HepG2 (cell line): ENCODE measurements around the gene INPP5K. TPM values are rescaled to one million over a fixed set of nuclear protein-coding genes. Genes with fewer than 3 reads are reported as not detected.

ENCODE experiments used
- ATF2 ChIP-seq: sonication (generic); formaldehyde crosslinking; IDR thresholded peaks from 2 replicates; pipeline ENCODE4 v1.4.0; 2020; ENCODE audit warnings: missing genetic modification reagents
- BCL3 ChIP-seq: sonication (generic); formaldehyde crosslinking; IDR thresholded peaks from 2 replicates; pipeline ENCODE4 v1.5.1; 2020; ENCODE audit warnings: mild to moderate bottlenecking, missing genetic modification reagents, moderate library complexity
- CBFB ChIP-seq: sonication (generic); formaldehyde crosslinking; IDR thresholded peaks from 2 replicates; pipeline ENCODE4 v1.4.0; 2020; ENCODE audit warnings: missing genetic modification reagents
- CCDC6 ChIP-seq: sonication (generic); formaldehyde crosslinking; IDR thresholded peaks from 2 replicates; pipeline ENCODE4 v1.8.1; 2022; ENCODE audit warnings: mild to moderate bottlenecking, missing genetic modification reagents, moderate library complexity
- ELF1 ChIP-seq: sonication (generic); formaldehyde crosslinking; IDR thresholded peaks from 2 replicates; pipeline ENCODE4 v1.4.0; 2020; ENCODE audit warnings: missing genetic modification reagents
- IRX3 ChIP-seq: sonication (generic); formaldehyde crosslinking; IDR thresholded peaks from 2 replicates; pipeline ENCODE4 v1.8.1; 2023; ENCODE audit warnings: mild to moderate bottlenecking, low read depth, missing genetic modification reagents, borderline replicate concordance
- ISX ChIP-seq: sonication (generic); formaldehyde crosslinking; conservative IDR thresholded peaks from 2 replicates; pipeline ENCODE4 v1.5.0; 2020; ENCODE audit warnings: missing genetic modification reagents
- MZF1 ChIP-seq: sonication (generic); formaldehyde crosslinking; IDR thresholded peaks from 2 replicates; pipeline ENCODE4 v1.8.1; 2023; ENCODE audit warnings: mild to moderate bottlenecking, missing genetic modification reagents, borderline replicate concordance
- NPAS2 ChIP-seq: sonication (generic); formaldehyde crosslinking; IDR thresholded peaks from 2 replicates; pipeline ENCODE4 v1.8.0; 2022; ENCODE audit warnings: mild to moderate bottlenecking, missing genetic modification reagents, borderline replicate concordance
- PAF1 ChIP-seq: IDR thresholded peaks from 2 replicates; pipeline ENCODE4 v1.6.1; 2016; ENCODE audit warnings: missing genetic modification reagents, missing compliant biosample characterization
- REPIN1 ChIP-seq: sonication (generic); formaldehyde crosslinking; IDR thresholded peaks from 2 replicates; pipeline ENCODE4 v1.8.0; 2022; ENCODE audit warnings: missing genetic modification reagents, low read depth, mild to moderate bottlenecking, borderline replicate concordance
- RORA ChIP-seq: sonication (generic); formaldehyde crosslinking; IDR thresholded peaks from 2 replicates; pipeline ENCODE4 v1.5.0; 2020; ENCODE audit warnings: mild to moderate bottlenecking, missing genetic modification reagents, moderate library complexity
- SATB2 ChIP-seq: sonication (generic); formaldehyde crosslinking; IDR thresholded peaks from 2 replicates; pipeline ENCODE4 v1.5.0; 2020; ENCODE audit warnings: missing genetic modification reagents
- SOX5 ChIP-seq: IDR thresholded peaks from 2 replicates; pipeline ENCODE4 v1.6.1; 2016; ENCODE audit warnings: borderline replicate concordance
- STAG1 ChIP-seq: sonication (generic); formaldehyde crosslinking; IDR thresholded peaks from 2 replicates; pipeline ENCODE4 v1.4.0; 2020; ENCODE audit warnings: missing genetic modification reagents
- TAF1 ChIP-seq: sonication (generic); formaldehyde crosslinking; IDR thresholded peaks from 2 replicates; pipeline ENCODE4 v1.4.0; 2020; ENCODE audit warnings: missing genetic modification reagents
- TEAD2 ChIP-seq: sonication (generic); formaldehyde crosslinking; IDR thresholded peaks from 2 replicates; pipeline ENCODE4 v1.9.0; 2021; ENCODE audit warnings: missing genetic modification reagents
- ZFP36L2 ChIP-seq: sonication (generic); formaldehyde crosslinking; IDR thresholded peaks from 2 replicates; pipeline ENCODE4 v1.4.0; 2020; ENCODE audit warnings: missing genetic modification reagents
- ZNF20 ChIP-seq: sonication (generic); formaldehyde crosslinking; IDR thresholded peaks from 2 replicates; pipeline ENCODE4 v1.4.0; 2020; ENCODE audit warnings: mild to moderate bottlenecking, moderate library complexity, missing genetic modification reagents
- ZNF569 ChIP-seq: sonication (generic); formaldehyde crosslinking; IDR thresholded peaks from 2 replicates; pipeline ENCODE4 v1.5.0; 2020; ENCODE audit warnings: mild to moderate bottlenecking, missing genetic modification reagents, moderate library complexity, borderline replicate concordance
- ZNF598 ChIP-seq: sonication (generic); formaldehyde crosslinking; IDR thresholded peaks from 2 replicates; pipeline ENCODE4 v1.5.1; 2020; ENCODE audit warnings: mild to moderate bottlenecking, missing genetic modification reagents, borderline replicate concordance
- ZNF619 ChIP-seq: sonication (generic); formaldehyde crosslinking; IDR thresholded peaks from 2 replicates; pipeline ENCODE4 v1.4.0; 2020; ENCODE audit warnings: mild to moderate bottlenecking, missing genetic modification reagents
- ZNF816 ChIP-seq: sonication (generic); formaldehyde crosslinking; IDR thresholded peaks from 2 replicates; pipeline ENCODE4 v1.8.0; 2022; ENCODE audit warnings: missing genetic modification reagents, mild to moderate bottlenecking, borderline replicate concordance
- ZNF841 ChIP-seq: sonication (generic); formaldehyde crosslinking; IDR thresholded peaks from 2 replicates; pipeline ENCODE4 v1.8.1; 2023; ENCODE audit warnings: missing genetic modification reagents, borderline replicate concordance
- ZSCAN22 ChIP-seq: sonication (generic); formaldehyde crosslinking; IDR thresholded peaks from 2 replicates; pipeline ENCODE4 v1.4.0; 2020; ENCODE audit warnings: mild to moderate bottlenecking, missing genetic modification reagents
- ZSCAN31 ChIP-seq: sonication (generic); formaldehyde crosslinking; IDR thresholded peaks from 2 replicates; pipeline ENCODE4 v1.5.0; 2020; ENCODE audit warnings: low read depth, mild to moderate bottlenecking, missing genetic modification reagents
- polyA plus RNA-seq, 8 experiments: library from polyadenylated mRNA; depleted of rRNA in 3 of 8; stranded (reverse) in 7 of 8; unstranded in 1 of 8; fragments of >200 nt; fragmentation: Illumina TruSeq in 4 of 8; extraction: Trizol in 4 of 8; gene quantifications; 2 replicates each; pipeline versions ENCODE4 v1.2.1 to v1.2.3, GENCODE V29; 2011 to 2016; ENCODE audit warnings: low read depth in 4 of 8, missing spikeins in 1 of 8, mixed read lengths in 1 of 8; ENCODE audit not compliant: insufficient read depth in 1 of 8
- total RNA-seq, 5 experiments: library from RNA; depleted of rRNA; stranded (reverse); fragments of >200 nt; fragmentation: Illumina TruSeq; extraction: Trizol; gene quantifications; 2 replicates each; pipeline ENCODE4 v1.2.3, GENCODE V29; 2016; ENCODE audit warnings: low read depth in 1 of 5
- TF ChIP-seq, protein P1 (sequence below): sonication (generic); formaldehyde crosslinking; IDR thresholded peaks from 2 replicates; pipeline ENCODE4 v1.8.0; 2022; ENCODE audit warnings: missing genetic modification reagents, mild to moderate bottlenecking, borderline replicate concordance

Gene INPP5K
- total and polyA plus RNA-seq, 2 of the 13 experiments (the other 11 are each of a cell fraction or from before 2014, with no cell fraction given): 4.8 to 9.6 TPM

- no peak for TF ChIP-seq CCDC6
- no peak for TF ChIP-seq NPAS2 (CRISPR knock-in tag)
- TF ChIP-seq SOX5 (CRISPR knock-in tag): peak; percentile 25; the same call in 1 of the 2 replicates
- TF ChIP-seq ZNF598 (CRISPR knock-in tag): 0 out of 2 replicates have a peak, but pooled peaks have one; percentile 24
- no peak for TF ChIP-seq PAF1 (CRISPR knock-in tag)
- TF ChIP-seq STAG1 (CRISPR knock-in tag): no peak
- peak; percentile 49; the same call in 1 of the 2 replicates for TF ChIP-seq ELF1 (CRISPR knock-in tag)
- TF ChIP-seq SATB2 (CRISPR knock-in tag): no peak
- TF ChIP-seq ZNF619 (CRISPR knock-in tag): no peak
- no peak for TF ChIP-seq RORA
- no peak for TF ChIP-seq MZF1 (CRISPR knock-in tag)
- TF ChIP-seq ZSCAN31 (CRISPR knock-in tag): no peak
- no peak for TF ChIP-seq ZNF841 (CRISPR knock-in tag)
- no peak for TF ChIP-seq CBFB (CRISPR knock-in tag)
- no peak for TF ChIP-seq ZNF20
- TF ChIP-seq ZSCAN22 (CRISPR knock-in tag): no peak
- TF ChIP-seq ZFP36L2 (CRISPR knock-in tag): no peak
- no peak for TF ChIP-seq REPIN1 (CRISPR knock-in tag)
- TF ChIP-seq ISX (CRISPR knock-in tag): no peak
- TF ChIP-seq ZNF816 (CRISPR knock-in tag): peak; percentile 81
- no peak for TF ChIP-seq ZNF569 (CRISPR knock-in tag)
- TF ChIP-seq TEAD2 (CRISPR knock-in tag): no peak
- TF ChIP-seq ATF2: no peak
- TF ChIP-seq, protein P1, sequence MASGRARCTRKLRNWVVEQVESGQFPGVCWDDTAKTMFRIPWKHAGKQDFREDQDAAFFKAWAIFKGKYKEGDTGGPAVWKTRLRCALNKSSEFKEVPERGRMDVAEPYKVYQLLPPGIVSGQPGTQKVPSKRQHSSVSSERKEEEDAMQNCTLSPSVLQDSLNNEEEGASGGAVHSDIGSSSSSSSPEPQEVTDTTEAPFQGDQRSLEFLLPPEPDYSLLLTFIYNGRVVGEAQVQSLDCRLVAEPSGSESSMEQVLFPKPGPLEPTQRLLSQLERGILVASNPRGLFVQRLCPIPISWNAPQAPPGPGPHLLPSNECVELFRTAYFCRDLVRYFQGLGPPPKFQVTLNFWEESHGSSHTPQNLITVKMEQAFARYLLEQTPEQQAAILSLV: peak; percentile 70; the same call in 1 of the 2 replicates
- TF ChIP-seq BCL3 (CRISPR knock-in tag): peak; percentile 82
- TF ChIP-seq TAF1 (CRISPR knock-in tag): no peak; the same call in 1 of the 2 replicates
- no peak for TF ChIP-seq IRX3
These were observed 25.6 kb downstream of the INPP5K start (continued) for GRCh38 chr17:1490643-1491442.
